ENCODE results near the gene CD79A.
"Not testable (repeated sequence)": the region's sequence is repeated elsewhere in the genome, so short reads cannot be mapped to it uniquely, and the experiment has no call there.

The CD79A gene

GRCh38 chr19:41862445-41862986, 14.6 kb upstream of the CD79A start:
- no peak for FAIRE-seq

DNA sequence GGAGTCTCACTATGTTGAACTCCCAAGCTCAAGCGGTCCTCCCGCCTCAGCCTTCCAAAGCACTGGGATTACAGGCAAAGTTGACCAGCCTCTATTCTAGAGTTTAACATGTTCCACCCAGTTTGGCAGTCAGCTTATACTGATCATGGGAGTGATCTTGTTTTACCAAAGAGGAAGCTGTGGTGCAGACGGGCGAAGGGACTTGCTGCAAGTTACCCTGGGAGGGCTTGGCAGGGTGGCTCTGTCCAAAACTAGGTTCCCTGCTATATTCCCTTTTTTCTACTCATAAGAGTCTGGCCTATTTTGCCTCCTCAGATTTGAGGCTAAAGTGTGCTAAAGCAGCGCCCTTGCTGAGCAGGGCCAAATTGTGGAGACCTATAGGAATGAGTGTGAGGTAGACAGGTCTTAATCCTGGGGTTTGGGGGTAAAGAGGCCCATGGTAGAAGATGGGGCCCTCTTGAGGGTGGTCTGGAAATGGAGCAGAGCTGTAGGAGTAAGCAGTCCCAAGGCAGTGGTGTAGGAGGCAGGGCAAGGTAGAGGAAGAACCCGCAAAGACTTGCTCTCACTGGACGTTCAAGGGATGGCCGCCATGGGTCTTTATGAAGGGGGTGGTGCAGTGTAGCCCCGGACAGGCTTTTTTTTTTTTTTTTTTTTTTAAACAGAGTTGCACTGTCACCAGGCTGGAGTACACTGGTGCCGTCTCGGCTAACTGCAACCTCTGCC, 13.7 kb upstream of the CD79A start:
- no peak for DNase-seq (ENCODE audit: low spot score)
- FAIRE-seq = no peak

More at GRCh38 chr19:41862445-41862986, 14.6 kb upstream of the CD79A start:
- DNase-seq (ENCODE audit: low spot score) = no peak

- no peak for FAIRE-seq
Measured at GRCh38 chr19:41864374-41864773, 12.7 kb upstream of the CD79A start.

GRCh38 chr19:41866284-41866683, 10.8 kb upstream of the CD79A start:
- no peak for DNase-seq (ENCODE audit: low spot score)
- FAIRE-seq = no peak

More at GRCh38 chr19:41864374-41864773, 12.7 kb upstream of the CD79A start:
- no peak for DNase-seq (ENCODE audit: low spot score)

DNA sequence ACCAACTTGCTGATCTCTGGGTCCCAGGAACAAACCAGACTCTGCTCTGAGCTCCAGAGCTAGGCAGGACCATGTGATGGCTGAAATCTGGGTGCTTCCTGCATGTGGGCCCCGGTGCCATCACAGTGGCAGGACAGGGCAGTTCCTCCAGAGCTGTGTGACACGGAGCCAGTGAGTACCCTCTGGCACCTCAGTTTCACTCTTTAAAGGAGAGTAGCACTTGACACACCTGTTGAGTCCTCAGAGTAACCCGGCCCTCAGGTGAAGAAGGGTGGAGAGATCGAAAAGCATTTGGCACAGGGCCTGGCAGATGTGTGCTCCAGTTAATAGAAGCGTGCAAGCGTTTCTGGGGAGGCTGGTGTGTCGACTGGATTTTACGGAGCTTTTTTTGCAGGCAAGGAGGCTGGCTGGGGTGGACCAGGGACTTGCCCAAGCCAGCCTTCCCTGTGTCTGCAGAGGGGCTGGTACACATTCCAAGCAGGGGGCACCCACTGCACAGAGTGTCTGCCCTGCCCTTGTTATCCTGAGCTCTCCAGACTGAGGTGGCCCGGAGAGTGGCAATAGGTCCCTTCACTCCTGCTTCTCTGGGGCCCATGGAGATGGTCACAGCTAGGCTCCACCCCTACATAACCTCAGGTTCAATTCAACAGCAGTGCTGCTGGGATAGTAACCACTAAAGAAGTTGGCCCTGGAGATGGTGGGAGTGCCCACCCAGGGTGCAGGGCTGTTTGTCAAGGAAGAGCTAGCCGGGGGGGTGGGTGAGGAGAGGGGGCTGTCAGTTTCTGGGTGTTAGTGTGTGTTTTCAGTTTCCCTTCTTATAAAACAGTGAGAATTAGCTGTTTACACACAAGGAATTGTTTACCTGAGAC, 8.7 kb upstream of the CD79A start:
- FAIRE-seq (no peak), DNase-seq (ENCODE audit: low spot score) (no peak)

DNA sequence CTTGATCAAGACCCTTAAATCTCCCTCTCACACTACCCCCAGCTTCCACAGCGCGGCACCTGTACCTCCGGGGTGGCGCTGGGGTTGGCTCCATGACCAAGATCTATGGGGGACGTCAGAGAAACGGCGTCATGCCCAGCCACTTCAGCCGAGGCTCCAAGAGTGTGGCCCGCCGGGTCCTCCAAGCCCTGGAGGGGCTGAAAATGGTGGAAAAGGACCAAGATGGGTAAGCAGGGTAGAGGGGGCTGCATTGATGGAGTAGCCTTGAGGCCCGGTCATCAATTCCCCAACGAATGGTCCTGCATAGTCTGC, 8.1 kb upstream of the CD79A start:
- FAIRE-seq = no peak
- no peak for DNase-seq (ENCODE audit: low spot score)

- FAIRE-seq = no peak
- no peak for DNase-seq (ENCODE audit: low spot score)
Measured at GRCh38 chr19:41869374-41869955, 7.6 kb upstream of the CD79A start.

DNA sequence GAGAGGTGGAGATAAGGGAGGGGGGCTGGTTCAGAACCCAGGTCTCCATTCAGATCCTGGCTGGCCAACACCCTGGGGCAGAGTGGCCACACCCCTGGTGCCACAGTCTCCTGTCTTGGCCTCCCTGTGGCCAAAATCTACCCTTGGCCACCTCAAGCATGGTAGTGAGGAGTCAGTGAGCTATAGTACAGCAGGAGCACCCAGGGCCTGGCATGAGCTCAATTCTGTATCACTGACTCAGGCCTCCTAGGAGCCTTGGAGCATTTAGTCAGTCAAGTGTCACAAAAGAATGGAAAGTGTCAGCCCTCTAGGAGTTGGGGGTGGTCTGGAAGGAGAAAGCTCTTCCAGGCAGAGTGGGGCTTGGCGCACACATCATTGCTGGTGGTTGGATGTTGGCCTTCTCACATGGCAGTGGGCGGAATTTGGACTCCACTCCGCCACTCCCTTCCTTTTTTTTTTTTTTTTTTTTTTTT, 6.6 kb upstream of the CD79A start:
- DNase-seq (ENCODE audit: low spot score) (peak; percentile 63), FAIRE-seq (no peak)

GRCh38 chr19:41871573-41872383, 5.3 kb upstream of the CD79A start:
- FAIRE-seq = no peak
- DNase-seq (ENCODE audit: low spot score) = no peak

DNA sequence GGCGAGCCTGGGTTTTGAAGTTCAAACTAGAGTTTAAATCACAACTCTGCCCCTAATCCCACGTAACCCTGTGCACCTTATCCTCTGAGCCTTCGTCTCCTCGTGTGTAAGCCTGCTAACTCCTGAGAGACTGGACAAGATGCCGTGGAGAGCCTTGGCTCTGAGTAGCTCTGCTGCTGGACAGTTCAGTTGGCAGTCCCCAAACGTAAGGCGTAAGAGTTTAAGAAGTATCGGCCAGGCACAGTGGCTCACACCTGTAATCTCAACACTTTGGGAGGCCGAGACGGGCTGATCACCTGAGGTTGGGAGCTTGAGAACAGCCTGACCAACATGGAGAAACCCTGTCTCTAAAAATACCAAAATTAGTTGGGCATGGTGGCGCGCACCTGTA, 4.7 kb upstream of the CD79A start:
- no peak for FAIRE-seq
- DNase-seq (ENCODE audit: low spot score) = no peak

- FAIRE-seq (no peak), DNase-seq (ENCODE audit: low spot score) (peak; percentile 64)
Measured at GRCh38 chr19:41872775-41873647, 4.1 kb upstream of the CD79A start.

DNA sequence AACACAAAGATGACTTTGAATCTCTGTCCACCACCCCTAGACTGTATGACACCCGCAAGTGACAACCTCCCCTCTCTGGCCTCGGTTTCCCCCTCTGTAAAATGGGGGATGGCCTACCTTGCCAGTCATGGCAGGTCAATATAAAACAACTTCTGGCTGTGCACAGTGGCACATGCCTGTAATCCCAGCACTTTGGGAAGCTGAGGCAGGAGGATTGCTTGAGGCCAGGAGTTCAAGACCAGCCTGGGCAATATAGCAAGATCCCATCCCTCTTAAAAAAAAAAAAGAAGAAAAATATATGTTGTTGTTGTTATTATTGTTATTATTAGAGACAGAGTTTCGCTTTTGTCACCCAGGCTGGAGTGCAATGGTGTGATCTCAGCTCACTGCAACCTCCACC, 1.1 kb upstream of the CD79A start:
- not testable (repeated sequence) for FAIRE-seq; DNase-seq (ENCODE audit: low spot score)

DNA sequence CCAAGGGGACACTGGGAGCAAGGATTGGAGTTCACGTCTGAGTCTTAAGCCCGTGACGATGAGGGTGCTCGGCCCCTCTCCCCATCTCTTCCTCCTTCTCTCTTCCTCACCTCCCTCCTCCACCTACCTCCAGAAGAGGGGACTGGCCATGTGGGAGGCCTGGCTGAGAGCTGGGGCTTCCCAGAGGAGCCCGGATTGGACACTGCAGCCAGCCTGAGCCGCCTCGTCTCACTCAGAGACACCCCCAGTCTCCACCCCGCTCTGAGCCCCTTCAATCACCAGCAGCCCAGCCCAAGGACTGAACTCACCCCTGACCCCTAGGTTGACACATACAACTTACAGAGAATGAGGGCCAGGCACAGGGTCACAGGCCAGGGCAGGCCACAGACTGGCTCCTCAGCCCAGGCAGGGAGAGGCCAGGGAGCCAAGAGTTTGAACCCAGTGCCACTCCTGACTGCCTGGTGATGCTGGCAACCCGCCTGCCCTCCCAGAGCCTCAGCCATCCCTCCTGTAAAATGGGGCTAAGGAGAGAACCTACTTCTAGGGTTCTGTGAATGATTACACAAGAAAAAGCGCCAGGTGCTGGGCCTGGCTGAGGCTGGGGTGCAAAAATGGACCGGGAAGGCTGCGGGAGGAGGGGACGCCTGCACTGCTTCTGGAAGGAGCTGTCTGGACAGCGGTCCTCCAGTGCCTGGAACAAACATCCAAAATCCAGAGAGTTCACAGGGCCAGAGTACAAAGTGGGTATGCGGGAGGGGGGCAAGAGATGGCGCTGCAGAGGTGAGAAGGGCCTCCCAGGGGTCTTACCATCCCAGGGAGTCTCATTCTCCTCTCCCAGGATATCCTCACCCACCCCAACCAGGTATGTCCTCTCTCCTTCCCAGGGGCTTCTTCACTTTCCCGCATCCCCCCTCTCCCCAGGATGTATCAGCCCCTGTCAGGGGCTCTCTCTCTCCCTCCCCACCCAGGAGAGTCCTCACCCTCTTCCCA, 1.1 kb downstream of the CD79A start:
- no peak for DNase-seq (ENCODE audit: low spot score)
- no peak for FAIRE-seq

- DNase-seq (ENCODE audit: low spot score) = no peak
- FAIRE-seq = no peak
Measured at GRCh38 chr19:41879080-41879479, 2.0 kb downstream of the CD79A start.

DNA sequence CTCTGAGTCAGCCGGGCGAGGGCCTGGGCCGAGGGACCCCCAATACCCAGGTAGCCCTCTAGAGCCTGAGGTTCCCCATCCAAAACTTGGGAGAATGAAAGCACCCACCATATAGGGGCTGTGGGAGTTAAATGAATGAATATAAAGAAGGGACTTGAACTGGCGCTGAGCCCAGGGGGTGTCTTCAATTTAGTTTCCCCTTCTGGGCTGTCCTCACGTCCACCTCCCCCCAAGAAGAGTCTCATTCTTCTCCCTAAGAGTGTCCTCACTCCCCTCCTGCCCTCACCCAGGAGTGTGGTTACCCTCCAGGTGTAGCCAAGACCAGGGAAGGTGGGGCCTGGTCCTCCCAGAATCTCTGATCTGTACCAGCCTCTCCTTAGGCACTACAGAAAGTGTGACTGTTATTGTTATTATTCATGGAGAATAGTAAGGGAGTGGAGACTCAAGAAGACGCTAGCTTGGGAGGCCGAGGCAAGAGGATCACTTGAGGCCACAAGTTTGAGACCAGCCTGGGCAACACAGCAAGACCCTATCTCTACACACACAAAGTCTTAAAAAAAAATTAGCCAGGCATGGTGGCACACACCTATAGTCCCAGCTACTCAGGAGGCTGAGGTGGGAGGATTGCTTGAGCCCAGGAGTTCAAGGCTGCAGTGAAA, 2.7 kb downstream of the CD79A start:
- FAIRE-seq (no peak), DNase-seq (ENCODE audit: low spot score) (no peak)

DNA sequence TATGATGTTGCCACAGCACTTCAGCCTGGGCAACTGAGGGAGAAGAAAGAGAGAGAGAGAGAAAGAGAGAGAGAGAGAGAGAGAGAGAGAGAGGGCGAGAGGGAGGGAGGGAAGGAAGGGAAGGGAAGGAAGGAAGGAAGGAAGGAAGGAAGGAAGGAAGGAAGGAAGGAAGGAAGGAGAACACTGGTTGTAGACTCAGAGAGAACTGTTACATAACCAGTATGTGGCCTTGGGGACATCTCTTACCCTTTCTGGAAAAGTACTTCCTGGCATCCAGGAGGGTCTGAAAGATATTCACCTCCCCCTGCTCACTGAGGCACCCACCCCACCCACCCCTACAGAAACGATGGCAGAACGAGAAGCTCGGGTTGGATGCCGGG, 3.2 kb downstream of the CD79A start:
- FAIRE-seq = no peak
- DNase-seq (ENCODE audit: low spot score) = no peak

- DNase-seq (ENCODE audit: low spot score) (peak; percentile 15), FAIRE-seq (no peak)
Measured at GRCh38 chr19:41882568-41883462, 5.7 kb downstream of the CD79A start, which contains the start of gene ARHGEF1. TSS of gene ARHGEF1 (plus strand) at chr19:41883184. CDS start at chr19:41888083, 4,899 bp downstream.
